Measurements from ENCODE around the gene ADIPOR2. TPM values are rescaled to one million over a fixed set of nuclear protein-coding genes. Genes with fewer than 3 reads are reported as not detected.

ADIPOR2 gene

DNA sequence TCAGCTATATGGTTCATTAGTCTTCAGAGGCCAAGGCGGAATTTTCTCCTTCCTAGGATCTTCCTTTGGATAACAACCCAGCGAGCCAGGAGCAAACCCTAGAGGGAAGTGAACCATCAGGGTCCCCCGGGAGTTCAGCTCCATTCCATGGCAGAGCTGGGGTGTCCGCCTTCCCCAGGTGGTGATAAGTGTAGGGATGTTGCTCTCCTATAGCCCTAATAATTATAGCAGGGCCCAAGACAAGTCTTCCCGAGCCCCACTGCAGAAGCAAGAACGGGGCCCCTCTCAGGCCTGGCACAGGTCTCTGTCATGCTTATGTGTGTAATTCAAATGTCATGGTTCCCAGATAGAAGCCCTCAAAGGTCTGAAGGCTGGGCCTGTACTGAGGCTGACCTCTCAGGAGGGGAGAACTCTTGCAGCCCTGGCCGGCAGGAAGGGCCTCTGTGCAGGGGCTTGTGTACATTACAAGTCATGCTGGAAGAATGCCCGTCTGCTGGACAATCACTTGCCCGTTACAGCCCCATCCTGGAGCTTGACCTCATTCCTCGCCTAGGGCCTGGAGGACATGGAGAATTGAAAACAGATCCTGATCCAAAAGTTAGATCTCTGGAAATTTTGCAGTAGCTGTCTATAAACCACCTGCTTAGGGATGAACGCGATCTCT lies 146.8 kb downstream of the ADIPOR2 start:
- Histone ChIP-seq H3K4me1 (ENCODE audit: control insufficient read depth, insufficient read depth, low read depth, low read length) (peaks cover 36% of the 10 kb centered on the region), H3K9me3 (ENCODE audit: control insufficient read depth, low read length) (no peaks in the 10 kb centered on the region), H2AK5ac (ENCODE audit: low read length, severe bottlenecking) (no peak overlapping the region), H2BK120ac (ENCODE audit: low read depth, low read length) (peak overlapping the region; percentile 9), H3K27me3 (ENCODE audit: control insufficient read depth in 1 of 2, insufficient read depth in 1 of 2, low read length in 2 of 2) (peaks cover 18 to 75% of the 10 kb centered on the region in 2 experiments), H3K4ac (ENCODE audit: low read depth in 1 of 2, low read length in 2 of 2) (peak overlapping the region in 1 of 2 experiments; percentile 67), H3K23ac (ENCODE audit: low read length in 2 of 2) (no peak overlapping the region), H4K91ac (ENCODE audit: low read length) (peak overlapping the region; percentile 97), H3K9ac (ENCODE audit: low read length) (no peak overlapping the region), H3K36me3 (ENCODE audit: control insufficient read depth in 1 of 2, insufficient read depth in 2 of 2, low read depth in 1 of 2, low read length in 2 of 2) (no peaks in the 10 kb centered on the region), H2BK12ac (ENCODE audit: low read length in 2 of 2) (peak overlapping the region in 1 of 2 experiments; percentile 65), H3K27ac (ENCODE audit: low read length, poor library complexity, severe bottlenecking) (peak overlapping the region; percentile 6), H2AFZ (ENCODE audit: low read depth, low read length) (no peak overlapping the region), H3K14ac (ENCODE audit: low read length in 2 of 2) (peak overlapping the region in 1 of 2 experiments; percentile 91), H2BK15ac (ENCODE audit: low read depth, poor library complexity, severe bottlenecking) (no peak overlapping the region), H3K4me2 (ENCODE audit: low read length, poor library complexity, severe bottlenecking) (no peak overlapping the region), H3K18ac (ENCODE audit: low read depth in 1 of 2, low read length in 2 of 2) (peak overlapping the region; percentile 68 to 95), H3K79me1 (replicated peaks; ENCODE audit: low read length, poor library complexity, severe bottlenecking) (no peaks in the 10 kb centered on the region), H4K8ac (ENCODE audit: low read length) (peak overlapping the region; percentile 29), H2BK5ac (ENCODE audit: low read depth, low read length, poor library complexity, severe bottlenecking) (no peak overlapping the region), H3K4me3 (ENCODE audit: insufficient read depth in 1 of 2, low read depth in 1 of 2, low read length in 2 of 2) (no peak overlapping the region)
- DNase-seq = peak; percentile 80
- WGBS = 39% methylated on average over 11 of the region's 12 CpGs

Small RNAs within 50 kb of the gene (small RNA-seq; reads per million reads assigned to genes)
- not detected for gene MIR3649 (ENCODE audit: low read depth)

Measured in mesenchymal stem cell (in vitro differentiated cells and primary cell).